Measurements from ENCODE around the gene DLGAP3.

DNA sequence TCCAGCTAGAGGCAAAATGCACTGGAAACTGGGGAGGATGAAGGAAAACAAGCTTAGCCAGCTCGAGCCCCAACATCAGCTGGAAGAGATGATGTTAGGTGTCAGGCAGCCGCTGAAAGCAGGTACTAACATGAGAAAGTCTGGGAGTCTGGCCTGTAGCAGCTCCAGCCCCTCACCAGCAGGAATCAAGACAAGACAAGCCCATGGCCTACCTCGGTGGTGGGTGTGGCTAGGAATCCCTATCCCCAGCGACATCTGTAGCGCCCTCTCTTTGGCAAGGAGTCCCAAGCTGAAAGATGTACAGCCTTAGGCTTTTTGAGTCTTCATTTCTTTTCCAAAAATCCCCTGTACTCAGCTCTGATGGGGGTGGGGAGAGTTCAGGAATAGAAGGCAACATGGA is 2.6 kb downstream of the DLGAP3 start:
- TF ChIP-seq CTCF (IDR thresholded peaks at IDR 0.05) (no peak), POLR2AphosphoS5 (IDR thresholded peaks at IDR 0.05) (no peak), POLR2A (IDR thresholded peaks at IDR 0.05) (no peak)

All from upper lobe of left lung (tissue), 4 donors.